KMS-11 (cell line): Measurements from ENCODE around the gene OXT.

Experiments used
- H2AFZ ChIP-seq: fragments of 200-600 bp; sonication (generic); 2 replicates; pipeline ENCODE4 v1.6.1; 2016; ENCODE audit warnings: antibody characterized with exemption, mixed run types, low read depth
- H3K27ac ChIP-seq: fragments of 200-600 bp; sonication (generic); 2 replicates; pipeline ENCODE4 v1.6.1; 2016; ENCODE audit warnings: mild to moderate bottlenecking, mixed run types
- H3K27me3 ChIP-seq: fragments of 200-600 bp; sonication (generic); 2 replicates; pipeline ENCODE4 v1.6.1; 2017; ENCODE audit warnings: mild to moderate bottlenecking, low read depth, mixed run types, moderate library complexity; ENCODE audit not compliant: insufficient read depth
- H3K36me3 ChIP-seq: fragments of 200-600 bp; sonication (generic); 2 replicates; pipeline ENCODE4 v1.6.1; 2017; ENCODE audit warnings: mild to moderate bottlenecking, mixed run types; ENCODE audit not compliant: insufficient read depth
- H3K4me1 ChIP-seq: fragments of 200-600 bp; sonication (generic); 2 replicates; pipeline ENCODE4 v1.6.1; 2016; ENCODE audit warnings: mild to moderate bottlenecking, low read depth, mixed run types; ENCODE audit not compliant: poor library complexity, severe bottlenecking
- H3K4me2 ChIP-seq: fragments of 200-600 bp; sonication (generic); 2 replicates; pipeline ENCODE4 v1.7.0; 2016; ENCODE audit warnings: mild to moderate bottlenecking, mixed run types
- H3K4me3 ChIP-seq: fragments of 200-600 bp; sonication (generic); IDR thresholded peaks from 2 replicates; pipeline ENCODE4 v1.6.1; 2017; ENCODE audit warnings: low read depth, low read length, mixed read lengths; ENCODE audit not compliant: insufficient read depth
- H3K79me2 ChIP-seq: fragments of 200-600 bp; sonication (generic); 2 replicates; pipeline ENCODE4 v1.6.1; 2016; ENCODE audit warnings: low read depth, mixed run types; ENCODE audit not compliant: insufficient read depth
- H3K9ac ChIP-seq: fragments of 200-600 bp; sonication (generic); 2 replicates; pipeline ENCODE4 v1.6.1; 2016; ENCODE audit warnings: mild to moderate bottlenecking, mixed run types
- H4K20me1 ChIP-seq: fragments of 200-600 bp; sonication (generic); 2 replicates; pipeline ENCODE4 v1.6.1; 2016; ENCODE audit warnings: mild to moderate bottlenecking, mixed run types; ENCODE audit not compliant: insufficient read depth
- CTCF ChIP-seq: fragments of 200-600 bp; sonication (generic); conservative IDR thresholded peaks from 2 replicates; pipeline ENCODE4 v1.6.1; 2017; ENCODE audit warnings: low read depth, mild to moderate bottlenecking, antibody characterized with exemption, low read length, moderate library complexity, mixed read lengths

OXT gene

GRCh38 chr20:3082955-3083952, 11.8 kb downstream of the OXT start:
- Histone ChIP-seq H2AFZ (no peak overlapping the region), H3K4me2 (no peak overlapping the region)

GRCh38 chr20:3084283-3084985, 13.0 kb downstream of the OXT start, which contains the start of gene AVP:
Gene AVP, minus strand, starts transcription at chr20:3084724. Its CDS starts 50 bp downstream, at chr20:3084674.
- no peaks in the 10 kb centered on the region for H3K27me3 ChIP-seq
- H3K4me2 ChIP-seq: no peak within 1 kb of the TSS
- no peaks in the 10 kb centered on the region for H3K79me2 ChIP-seq
- no peaks in the 10 kb centered on the region for H4K20me1 ChIP-seq
- no peaks in the 10 kb centered on the region for H3K36me3 ChIP-seq
- H3K9ac ChIP-seq: no peak within 1 kb of the TSS
- H3K4me3 ChIP-seq: no peak within 1 kb of the TSS
- no peak within 1 kb of the TSS for H3K27ac ChIP-seq
- no peak within 1 kb of the TSS for H2AFZ ChIP-seq
- TF ChIP-seq CTCF: no peak
- no peaks in the 10 kb centered on the region for H3K4me1 ChIP-seq

More at GRCh38 chr20:3082955-3083952, 11.8 kb downstream of the OXT start:
- H3K79me2 ChIP-seq: no peaks in the 10 kb centered on the region
- H3K36me3 ChIP-seq: no peaks in the 10 kb centered on the region
- no peak for TF ChIP-seq CTCF
- H3K4me1 ChIP-seq: no peaks in the 10 kb centered on the region
- no peaks in the 10 kb centered on the region for H4K20me1 ChIP-seq
- no peaks in the 10 kb centered on the region for H3K27me3 ChIP-seq
- H3K27ac ChIP-seq: no peak overlapping the region
- no peak overlapping the region for H3K4me3 ChIP-seq
- no peak overlapping the region for H3K9ac ChIP-seq

GRCh38 chr20:3084986-3085360, 13.6 kb downstream of the OXT start:
- Histone ChIP-seq H3K27ac (no peak overlapping the region), H3K9ac (no peak overlapping the region), H3K27me3 (no peaks in the 10 kb centered on the region), H2AFZ (no peak overlapping the region), H3K36me3 (no peaks in the 10 kb centered on the region), H3K79me2 (no peaks in the 10 kb centered on the region), H3K4me3 (no peak overlapping the region), H3K4me2 (no peak overlapping the region), H4K20me1 (no peaks in the 10 kb centered on the region), H3K4me1 (no peaks in the 10 kb centered on the region)
- no peak for TF ChIP-seq CTCF

GRCh38 chr20:3085571-3086072, 14.2 kb downstream of the OXT start:
- Histone ChIP-seq H2AFZ (no peak overlapping the region), H3K79me2 (no peaks in the 10 kb centered on the region), H3K36me3 (no peaks in the 10 kb centered on the region), H3K4me1 (no peaks in the 10 kb centered on the region), H3K4me2 (no peak overlapping the region), H3K4me3 (no peak overlapping the region), H3K27ac (no peak overlapping the region), H4K20me1 (no peaks in the 10 kb centered on the region), H3K9ac (no peak overlapping the region), H3K27me3 (no peaks in the 10 kb centered on the region)
- no peak for TF ChIP-seq CTCF
